H1 (cell line): ENCODE data around the gene ZNF775. TPM values are rescaled to one million over a fixed set of nuclear protein-coding genes. Genes with fewer than 3 reads are reported as not detected.

Experiments used
- CTCF ChIA-PET: fragments of 300-600 bp; sonication (Branson Sonifier 250); formaldehyde crosslinking; loops from one replicate; lab custom pipeline; 2021; ENCODE audit not compliant: partially characterized antibody; lab: Charles Lee
- POLR2A ChIA-PET: fragments of 300-600 bp; sonication (Branson Sonifier 250); formaldehyde crosslinking; loops from one replicate; lab custom pipeline; 2021; ENCODE audit warnings: inconsistent platforms; ENCODE audit not compliant: partially characterized antibody; lab: Charles Lee
- DNase-seq, 2 experiments: peaks; one replicate each; pipeline versions ENCODE4 v3.0.0 to v3.0.0-alpha.2; 2010 to 2022; ENCODE audit warnings: low spot score in 2 of 2, low read depth in 1 of 2, mixed read lengths in 1 of 2
- FAIRE-seq: peaks from 2 replicates; lab custom pipeline; 2011; peaks lifted over from hg19 to GRCh38; lab: Jason Lieb, UNC
- H2AFZ ChIP-seq: 2 replicates; pipeline ENCODE4 v1.8.1; 2012; ENCODE audit warnings: low read length, inconsistent platforms
- H2AK5ac ChIP-seq: 2 replicates; pipeline ENCODE4 v1.6.1; 2013; ENCODE audit warnings: low read depth, low read length
- H2BK120ac ChIP-seq: replicated peaks from 2 replicates; pipeline ENCODE3; 2013; ENCODE audit warnings: low read depth, low read length, inconsistent platforms
- H2BK12ac ChIP-seq: 2 replicates; pipeline ENCODE4 v1.6.1; 2013; ENCODE audit warnings: low read depth, low read length
- H2BK15ac ChIP-seq: 2 replicates; pipeline ENCODE4 v1.6.1; 2013; ENCODE audit warnings: low read length
- H2BK20ac ChIP-seq: 2 replicates; pipeline ENCODE4 v1.6.1; 2013; ENCODE audit warnings: low read length
- H2BK5ac ChIP-seq: 2 replicates; pipeline ENCODE4 v1.6.1; 2013; ENCODE audit warnings: low read depth, low read length
- H3K14ac ChIP-seq: 2 replicates; pipeline ENCODE4 v1.6.1; 2013; ENCODE audit warnings: inconsistent platforms; ENCODE audit not compliant: insufficient read length
- H3K18ac ChIP-seq: 2 replicates; pipeline ENCODE4 v1.6.1; 2013; ENCODE audit warnings: low read length; ENCODE audit errors: extremely low read depth
- H3K23ac ChIP-seq: 2 replicates; pipeline ENCODE4 v1.6.1; 2013; ENCODE audit warnings: inconsistent platforms; ENCODE audit not compliant: insufficient read length
- H3K23me2 ChIP-seq: 2 replicates; pipeline ENCODE4 v1.6.1; 2013; ENCODE audit warnings: low read depth, low read length
- H3K27ac ChIP-seq: 2 replicates; pipeline ENCODE4 v1.6.1; 2011; ENCODE audit warnings: low read depth, low read length, inconsistent platforms
- H3K27me3 ChIP-seq, 4 experiments: replicated peaks in 1 of 4; 1 replicate in 1 of 4; 2 replicates in 3 of 4; pipeline versions ENCODE4 v1.6.1 to v1.8.1; 2011 to 2013; ENCODE audit warnings: low read length in 3 of 4, mild to moderate bottlenecking in 3 of 4, inconsistent platforms in 2 of 4, mixed read lengths in 2 of 4, moderate library complexity in 1 of 4; ENCODE audit not compliant: control insufficient read depth in 3 of 4, insufficient read depth in 3 of 4; ENCODE audit errors: extremely low read depth in 1 of 4
- H3K36me3 ChIP-seq, 4 experiments: 2 replicates each; pipeline versions ENCODE4 v1.6.1 to v1.8.1; 2011 to 2013; ENCODE audit warnings: mild to moderate bottlenecking in 4 of 4, low read length in 3 of 4, moderate library complexity in 2 of 4, control low read depth in 1 of 4, inconsistent platforms in 1 of 4; ENCODE audit not compliant: insufficient read depth in 4 of 4, control insufficient read depth in 2 of 4
- H3K4ac ChIP-seq: replicated peaks from 2 replicates; pipeline ENCODE3; 2013; ENCODE audit warnings: low read length, low read depth, mixed read lengths, inconsistent platforms; ENCODE audit not compliant: insufficient read length
- H3K4me1 ChIP-seq, 4 experiments: replicated peaks in 1 of 4; 1 replicate in 1 of 4; 2 replicates in 3 of 4; pipeline versions ENCODE4 v1.6.1 to v1.8.1; 2011 to 2013; ENCODE audit warnings: low read length in 3 of 4, inconsistent platforms in 2 of 4, mixed read lengths in 1 of 4; ENCODE audit not compliant: insufficient read depth in 4 of 4, control insufficient read depth in 3 of 4
- H3K4me2 ChIP-seq, 2 experiments: 2 replicates each; pipeline versions ENCODE4 v1.6.1 to v1.8.1; 2011 to 2013; ENCODE audit warnings: low read depth in 2 of 2, low read length in 2 of 2, control low read depth in 1 of 2, inconsistent platforms in 1 of 2, mild to moderate bottlenecking in 1 of 2; ENCODE audit not compliant: insufficient read depth in 1 of 2
- H3K4me3 ChIP-seq, 4 experiments: fragments of 200-600, 300-600 bp in 1 of 4; sonication (generic), shearing (Covaris generic), sonication (Bioruptor Twin) in 1 of 4; 2 replicates each; pipeline versions ENCODE4 v1.5.1 to v1.8.1; 2011 to 2016; ENCODE audit warnings: low read length in 4 of 4, low read depth in 3 of 4, control low read depth in 2 of 4, inconsistent platforms in 2 of 4, mild to moderate bottlenecking in 2 of 4, mixed read lengths in 1 of 4, moderate library complexity in 1 of 4; ENCODE audit not compliant: insufficient read depth in 2 of 4; ENCODE audit errors: extremely low read depth in 1 of 4
- H3K56ac ChIP-seq: replicated peaks from 2 replicates; pipeline ENCODE3; 2013; ENCODE audit warnings: low read depth, mild to moderate bottlenecking, mixed read lengths, low read length, inconsistent platforms; ENCODE audit not compliant: insufficient read length
- H3K79me1 ChIP-seq: 2 replicates; pipeline ENCODE4 v1.6.1; 2013; ENCODE audit warnings: low read depth, low read length, control low read depth
- H3K79me2 ChIP-seq, 2 experiments: 2 replicates each; pipeline versions ENCODE4 v1.6.1 to v1.8.1; 2012 to 2013; ENCODE audit warnings: low read length in 2 of 2, mild to moderate bottlenecking in 2 of 2, inconsistent platforms in 1 of 2; ENCODE audit not compliant: insufficient read depth in 2 of 2, control insufficient read depth in 1 of 2
- H3K9ac ChIP-seq, 4 experiments: replicated peaks in 1 of 4; 1 replicate in 1 of 4; 2 replicates in 3 of 4; pipeline versions ENCODE4 v1.6.1 to v1.8.1; 2011 to 2013; ENCODE audit warnings: low read depth in 3 of 4, low read length in 3 of 4, control low read depth in 2 of 4, mild to moderate bottlenecking in 2 of 4, moderate library complexity in 2 of 4, inconsistent platforms in 1 of 4; ENCODE audit errors: extremely low read depth in 1 of 4
- H3K9me3 ChIP-seq, 2 experiments: 2 replicates each; pipeline versions ENCODE4 v1.6.1 to v1.8.1; 2012 to 2013; ENCODE audit warnings: mild to moderate bottlenecking in 2 of 2, moderate library complexity in 2 of 2, control low read depth in 1 of 2, inconsistent platforms in 1 of 2, low read depth in 1 of 2, low read length in 1 of 2, mixed read lengths in 1 of 2; ENCODE audit not compliant: insufficient read depth in 2 of 2
- H4K20me1 ChIP-seq, 2 experiments: replicated peaks in 1 of 2; 2 replicates each; pipeline versions ENCODE3 to v1.8.1; 2011 to 2013; ENCODE audit warnings: inconsistent platforms in 2 of 2, low read length in 2 of 2, mild to moderate bottlenecking in 1 of 2; ENCODE audit not compliant: insufficient read depth in 2 of 2, control insufficient read depth in 1 of 2
- H4K5ac ChIP-seq: 2 replicates; pipeline ENCODE4 v1.6.1; 2013; ENCODE audit warnings: low read length, low read depth, mixed read lengths, inconsistent platforms; ENCODE audit not compliant: insufficient read length
- H4K8ac ChIP-seq: 2 replicates; pipeline ENCODE4 v1.8.0; 2013; ENCODE audit warnings: mild to moderate bottlenecking, moderate library complexity, low read length, inconsistent platforms; ENCODE audit not compliant: insufficient read depth; ENCODE audit errors: extremely low read depth
- H4K91ac ChIP-seq: replicated peaks from 2 replicates; pipeline ENCODE3; 2013; ENCODE audit warnings: low read length, mixed read lengths, inconsistent platforms; ENCODE audit not compliant: insufficient read length
- CBX8 ChIP-seq: fragments of 300-800, 300-1000 bp; sonication (generic); IDR thresholded peaks from 2 replicates; pipeline ENCODE4 v1.7.1; 2016; ENCODE audit warnings: low read depth, low read length, borderline replicate concordance
- CTBP2 ChIP-seq: IDR thresholded peaks from 2 replicates; pipeline ENCODE4 v1.7.0; 2011; ENCODE audit warnings: borderline replicate concordance, mild to moderate bottlenecking, moderate library complexity, mixed read lengths, low read length; ENCODE audit not compliant: insufficient read depth, insufficient read length
- CTCF ChIP-seq, 3 experiments: IDR thresholded peaks; 1 replicate in 2 of 3; 2 replicates in 1 of 3; pipeline versions ENCODE4 v1.5.1 to v1.6.1; 2011; ENCODE audit warnings: low read length in 3 of 3, mild to moderate bottlenecking in 3 of 3, inconsistent platforms in 2 of 3, low read depth in 1 of 3, moderate library complexity in 1 of 3; ENCODE audit not compliant: insufficient read depth in 1 of 3; ENCODE audit errors: control extremely low read depth in 1 of 3
- EP300 ChIP-seq, 2 experiments: IDR thresholded peaks; 1 replicate in 1 of 2; 2 replicates in 1 of 2; pipeline ENCODE4 v1.6.1; 2011 to 2012; ENCODE audit warnings: low read depth in 2 of 2, low read length in 2 of 2, mild to moderate bottlenecking in 2 of 2, borderline replicate concordance in 1 of 2, inconsistent platforms in 1 of 2, moderate library complexity in 1 of 2
- GABPA ChIP-seq: IDR thresholded peaks from 2 replicates; pipeline ENCODE4 v1.6.1; 2011; ENCODE audit warnings: mild to moderate bottlenecking, low read length, moderate library complexity, borderline replicate concordance; ENCODE audit not compliant: insufficient read depth
- MAX ChIP-seq: IDR thresholded peaks from 2 replicates; pipeline ENCODE4 v1.6.1; 2012; ENCODE audit warnings: inconsistent platforms
- POLR2AphosphoS5 ChIP-seq: IDR thresholded peaks from 2 replicates; pipeline ENCODE4 v1.6.1; 2011; ENCODE audit warnings: low read depth, low read length
- WGBS, 2 experiments: shearing (Covaris generic) in 1 of 2; methylation state at CpG; one replicate each; pipeline versions ENCODE4 v1.1.6 to v1.1.7; 2013 to 2015; ENCODE audit warnings: low lambda C conversion rate in 2 of 2, mixed read lengths in 2 of 2, inconsistent platforms in 1 of 2, low coverage in 1 of 2, missing lambda C conversion rate in 1 of 2; ENCODE audit not compliant: insufficient replicate concordance in 2 of 2, insufficient coverage in 1 of 2, insufficient read length in 1 of 2; ENCODE audit errors: extremely low coverage in 1 of 2, missing lambda C conversion rate in 1 of 2; 5-methylcytosine and 5-hydroxymethylcytosine counted together
- polyA plus RNA-seq, 7 experiments: library from polyadenylated mRNA; depleted of rRNA in 3 of 7; stranded (reverse) in 5 of 7; unstranded in 2 of 7; fragments of >200 nt in 5 of 7; fragments of 200-250 nt in 2 of 7; gene quantifications; 1 replicate in 5 of 7; 2 replicates in 1 of 7; 4 replicates in 1 of 7; pipeline versions ENCODE4 v1.2.1 to v1.2.3, GENCODE V29; 2011 to 2013; ENCODE audit warnings: missing spikeins in 2 of 7, mixed read lengths in 2 of 7
- total RNA-seq: library from RNA; stranded (reverse); fragmentation: NEBNext Ultra II Directional; extraction: Animal tissue kit (Norgen Biotek cat#: 25700); gene quantifications from 2 replicates; pipeline ENCODE4 v1.2.1, GENCODE V29; 2021

The ZNF775 gene
- total and polyA plus RNA-seq, 2 of the 8 experiments (the other 6 are each of a cell fraction or from before 2014, with no cell fraction given): 13.6 to 21.5 TPM

- peaks cover 19 to 29% (median 24%) of the 10 kb centered on the region in 4 experiments for H3K4me1 ChIP-seq
- H4K91ac ChIP-seq: peak overlapping the region; percentile 71
- no peak overlapping the region for H3K56ac ChIP-seq
- peaks cover 0 to 38% (median 3%) of the 10 kb centered on the region in 4 experiments; a peak in 5 of 8 replicates for H3K36me3 ChIP-seq
- 0 out of 2 replicates have a peak overlapping the region, but pooled peaks have one; percentile 25 for H2BK20ac ChIP-seq
- H3K27me3 ChIP-seq: no peaks in the 10 kb centered on the region
- H3K79me1 ChIP-seq: peaks cover 3% of the 10 kb centered on the region
- no peak overlapping the region for H3K4ac ChIP-seq
- H2BK12ac ChIP-seq: peak overlapping the region; percentile 54; the same call in 1 of the 2 replicates
- no peak overlapping the region for H2BK120ac ChIP-seq
- no peak overlapping the region for H3K23ac ChIP-seq
- POLR2A ChIA-PET: interaction anchor here (0.8 to 9.0 kb wide), 4 partner anchors 8 to 20 kb away, joined by 3 to 170 read pairs (median 63); partner anchors contain the start of gene REPIN1
- H3K23me2 ChIP-seq: no peaks in the 10 kb centered on the region
- H3K79me2 ChIP-seq: peaks cover 0 to 56% of the 10 kb centered on the region in 2 experiments; a peak in 3 of 4 replicates
- CTCF ChIA-PET: interaction anchor here (0.6 to 2.4 kb wide), 22 partner anchors 10 to 758 kb away, joined by 3 to 9 read pairs (median 3); no protein-coding TSS in a partner anchor
- FAIRE-seq: no peak
- 85% methylated on average over 20 of the region's 20 CpGs; no CpG with 5 or more reads in 1 of the 2 experiments for WGBS, 2 experiments
- no peak for DNase-seq
- H4K20me1 ChIP-seq: no peaks in the 10 kb centered on the region
- H4K8ac ChIP-seq: peak overlapping the region; percentile 7; the same call in 1 of the 2 replicates
- H3K4me2 ChIP-seq: no peak overlapping the region
- H3K27ac ChIP-seq: no peak overlapping the region
- no peak overlapping the region for H2AK5ac ChIP-seq
- no peak overlapping the region for H2AFZ ChIP-seq
- H3K18ac ChIP-seq: no peak overlapping the region
- no peak overlapping the region for H4K5ac ChIP-seq
- no peak overlapping the region for H3K4me3 ChIP-seq
- peak overlapping the region; percentile 28 for H2BK5ac ChIP-seq
- H2BK15ac ChIP-seq: 0 out of 2 replicates have a peak overlapping the region, but pooled peaks have one; percentile 11
- no peak overlapping the region for H3K14ac ChIP-seq
- H3K9me3 ChIP-seq: no peaks in the 10 kb centered on the region
- H3K9ac ChIP-seq: no peak overlapping the region
- TF ChIP-seq CBX8 (no peak), EP300 (IDR thresholded peaks at IDR 0.05; ENCODE audit: borderline replicate concordance in 1 of 2, low read depth in 2 of 2, low read length in 2 of 2) (no peak), MAX (peak; percentile 21; the same call in 1 of the 2 replicates), POLR2AphosphoS5 (no peak), GABPA (no peak), CTCF (IDR thresholded peaks at IDR 0.05; ENCODE audit: control extremely low read depth in 1 of 3, insufficient read depth in 1 of 3, low read depth in 1 of 3, low read length in 3 of 3) (peak; percentile 64 to 69 (median 68)), CTBP2 (no peak)
These were observed 9.8 kb downstream of the ZNF775 start for GRCh38 chr7:150388709-150389531.
